Fibroblast of lung (primary cell): ENCODE results near the gene DLG2. TPM values are rescaled to one million over a fixed set of nuclear protein-coding genes. Genes with fewer than 3 reads are reported as not detected.

Experiments
- DNase-seq, 2 donors: peaks; one replicate each; pipeline versions ENCODE4 v3.0.0 to v3.0.0-alpha.2; 2010; ENCODE audit warnings: low read depth in 2 of 2
- H2AFZ ChIP-seq: 2 replicates; pipeline ENCODE4 v1.5.1; 2012; ENCODE audit warnings: low read length, control low read depth, inconsistent platforms
- H3K27ac ChIP-seq: 2 replicates; pipeline ENCODE4 v1.5.1; 2011; ENCODE audit warnings: low read length, control low read depth; ENCODE audit not compliant: insufficient read depth
- H3K27me3 ChIP-seq: 2 replicates; pipeline ENCODE4 v1.5.1; 2011; ENCODE audit warnings: mild to moderate bottlenecking, low read length; ENCODE audit not compliant: control insufficient read depth, insufficient read depth
- H3K36me3 ChIP-seq: 2 replicates; pipeline ENCODE4 v1.5.1; 2011; ENCODE audit warnings: low read length; ENCODE audit not compliant: control insufficient read depth, insufficient read depth
- H3K4me1 ChIP-seq: 2 replicates; pipeline ENCODE4 v1.5.1; 2011; ENCODE audit warnings: low read length; ENCODE audit not compliant: control insufficient read depth, insufficient read depth; ENCODE audit errors: extremely low read depth
- H3K4me2 ChIP-seq: 2 replicates; pipeline ENCODE4 v1.5.1; 2011; ENCODE audit warnings: low read length, control low read depth; ENCODE audit not compliant: insufficient read depth; ENCODE audit errors: extremely low read depth
- H3K4me3 ChIP-seq, 4 experiments: fragments of 200-600 bp in 1 of 4; sonication (generic) in 1 of 4; replicated peaks in 1 of 4; 2 replicates each; pipeline ENCODE4 v1.5.1; 2011 to 2016; ENCODE audit warnings: low read length in 4 of 4, low read depth in 3 of 4, mild to moderate bottlenecking in 3 of 4, control low read depth in 2 of 4, inconsistent platforms in 1 of 4, mixed read lengths in 1 of 4; ENCODE audit not compliant: insufficient read depth in 1 of 4; ENCODE audit errors: control extremely low read depth in 1 of 4
- H3K79me2 ChIP-seq: 2 replicates; pipeline ENCODE4 v1.5.1; 2012; ENCODE audit warnings: mild to moderate bottlenecking, low read length, inconsistent platforms; ENCODE audit not compliant: control insufficient read depth, insufficient read depth
- H3K9ac ChIP-seq: 2 replicates; pipeline ENCODE4 v1.5.1; 2011; ENCODE audit warnings: mild to moderate bottlenecking, low read length, control low read depth; ENCODE audit not compliant: insufficient read depth
- H3K9me3 ChIP-seq: 2 replicates; pipeline ENCODE4 v1.5.1; 2012; ENCODE audit warnings: low read depth, low read length; ENCODE audit not compliant: control insufficient read depth, insufficient read depth
- H4K20me1 ChIP-seq: 2 replicates; pipeline ENCODE4 v1.5.1; 2011; ENCODE audit warnings: low read length; ENCODE audit not compliant: control insufficient read depth, insufficient read depth; ENCODE audit errors: extremely low read depth
- CTCF ChIP-seq, 2 donors: IDR thresholded peaks in 1 of 2; conservative IDR thresholded peaks in 1 of 2; 1 replicate in 1 of 2; 2 replicates in 1 of 2; pipeline ENCODE4 v1.5.1; 2011 to 2012; ENCODE audit warnings: low read length in 2 of 2, control low read depth in 1 of 2, inconsistent platforms in 1 of 2, low read depth in 1 of 2, mild to moderate bottlenecking in 1 of 2
- EZH2 ChIP-seq: IDR thresholded peaks from 2 replicates; pipeline ENCODE4 v1.5.1; 2012; ENCODE audit warnings: low read length, control low read depth, mild to moderate bottlenecking; ENCODE audit errors: missing control alignments
- polyA plus RNA-seq, 2 donors: library from polyadenylated mRNA; depleted of rRNA in 1 of 2; stranded (reverse) in 1 of 2; unstranded in 1 of 2; fragments of >200 nt; gene quantifications; 2 replicates each; pipeline ENCODE4 v1.2.1, GENCODE V29; 2011 to 2012; ENCODE audit warnings: missing spikeins in 1 of 2
- total RNA-seq: library from RNA; depleted of rRNA; stranded (reverse); fragments of >200 nt; gene quantifications from 2 replicates; pipeline ENCODE4 v1.2.1, GENCODE V29; 2014

The DLG2 gene
- total and polyA plus RNA-seq, 2 donors (not counting 1 experiment from before 2014, with no cell fraction given), result 0.77 to 2.3 TPM

- H3K4me1 ChIP-seq, result peaks cover 6% of the 10 kb centered on the region
- TF ChIP-seq EZH2 (no peak), CTCF (conservative IDR thresholded peaks at IDR 0.05 in 1 of 2, IDR thresholded peaks at IDR 0.05 in 1 of 2; ENCODE audit: low read depth in 1 of 2, low read length in 2 of 2) (no peak)
- H3K27ac ChIP-seq, result peak overlapping the region; percentile 97
- peaks cover 6% of the 10 kb centered on the region for H4K20me1 ChIP-seq
- peaks cover 61% of the 10 kb centered on the region for H3K79me2 ChIP-seq
- H3K4me2 ChIP-seq, result peak overlapping the region; percentile 76
- no peaks in the 10 kb centered on the region for H3K9me3 ChIP-seq
- peak; percentile 10 to 11 for DNase-seq
- peak overlapping the region; percentile 62 to 96 (median 92) for H3K4me3 ChIP-seq
- H2AFZ ChIP-seq, result no peak overlapping the region
- peaks cover 2% of the 10 kb centered on the region for H3K36me3 ChIP-seq
- peak overlapping the region; percentile 99 for H3K9ac ChIP-seq
- H3K27me3 ChIP-seq, result no peaks in the 10 kb centered on the region
Measured at GRCh38 chr11:85663080-85663752, 36.1 kb upstream of the DLG2 start.

GRCh38 chr11:85661972-85662664 lies 35.0 kb upstream of the DLG2 start:
- Histone ChIP-seq H3K4me1 (peaks cover 6% of the 10 kb centered on the region), H2AFZ (no peak overlapping the region), H4K20me1 (peaks cover 6% of the 10 kb centered on the region), H3K27me3 (no peaks in the 10 kb centered on the region), H3K9me3 (no peaks in the 10 kb centered on the region), H3K4me2 (peak overlapping the region; percentile 76), H3K9ac (peak overlapping the region; percentile 11), H3K79me2 (peaks cover 70% of the 10 kb centered on the region), H3K36me3 (peaks cover 2% of the 10 kb centered on the region), H3K4me3 (peak overlapping the region; percentile 62 to 96 (median 92)), H3K27ac (no peak overlapping the region)
- DNase-seq, result peak in 1 of 2 donors; percentile 38
- TF ChIP-seq CTCF (conservative IDR thresholded peaks at IDR 0.05 in 1 of 2, IDR thresholded peaks at IDR 0.05 in 1 of 2; ENCODE audit: low read depth in 1 of 2, low read length in 2 of 2) (no peak), EZH2 (no peak)

GRCh38 chr11:85658180-85658579 lies 31.0 kb upstream of the DLG2 start:
- Histone ChIP-seq H3K4me1 (peaks cover 6% of the 10 kb centered on the region), H3K79me2 (peaks cover 62% of the 10 kb centered on the region), H3K36me3 (peaks cover 6% of the 10 kb centered on the region), H3K27me3 (no peaks in the 10 kb centered on the region), H4K20me1 (peaks cover 2% of the 10 kb centered on the region), H3K9me3 (no peaks in the 10 kb centered on the region), H3K27ac (no peak overlapping the region), H3K9ac (no peak overlapping the region), H3K4me2 (no peak overlapping the region), H2AFZ (no peak overlapping the region), H3K4me3 (no peak overlapping the region)
- no peak for DNase-seq
- TF ChIP-seq CTCF (conservative IDR thresholded peaks at IDR 0.05 in 1 of 2, IDR thresholded peaks at IDR 0.05 in 1 of 2; ENCODE audit: low read depth in 1 of 2, low read length in 2 of 2) (no peak), EZH2 (no peak)
